GM12878 (cell line): ENCODE results near the gene FBXO39.

Experiments used
- NRF1 ChIP-seq: conservative IDR thresholded peaks from 2 replicates; pipeline ENCODE4 v1.6.1; 2011; ENCODE audit warnings: mild to moderate bottlenecking, low read depth, low read length, improper control_type of control experiment
- POLR2AphosphoS5 ChIP-seq: IDR thresholded peaks from 2 replicates; pipeline ENCODE4 v1.6.1; 2011; ENCODE audit warnings: mild to moderate bottlenecking, low read length, inconsistent platforms
- SPI1 ChIP-seq: IDR thresholded peaks from 2 replicates; pipeline ENCODE4 v1.6.1; 2011; ENCODE audit warnings: low read depth, mild to moderate bottlenecking, low read length, moderate library complexity, borderline replicate concordance; ENCODE audit not compliant: insufficient read depth
- TF ChIP-seq, protein P1 (sequence below): IDR thresholded peaks from 2 replicates; pipeline ENCODE4 v1.6.1; 2012; ENCODE audit warnings: low read depth, low read length, improper control_type of control experiment
- TF ChIP-seq, protein P2 (sequence below): fragments of 150-350 bp; IDR thresholded peaks from 2 replicates; pipeline ENCODE4 v1.6.1; 2016; ENCODE audit warnings: low read depth, low read length

DNA sequence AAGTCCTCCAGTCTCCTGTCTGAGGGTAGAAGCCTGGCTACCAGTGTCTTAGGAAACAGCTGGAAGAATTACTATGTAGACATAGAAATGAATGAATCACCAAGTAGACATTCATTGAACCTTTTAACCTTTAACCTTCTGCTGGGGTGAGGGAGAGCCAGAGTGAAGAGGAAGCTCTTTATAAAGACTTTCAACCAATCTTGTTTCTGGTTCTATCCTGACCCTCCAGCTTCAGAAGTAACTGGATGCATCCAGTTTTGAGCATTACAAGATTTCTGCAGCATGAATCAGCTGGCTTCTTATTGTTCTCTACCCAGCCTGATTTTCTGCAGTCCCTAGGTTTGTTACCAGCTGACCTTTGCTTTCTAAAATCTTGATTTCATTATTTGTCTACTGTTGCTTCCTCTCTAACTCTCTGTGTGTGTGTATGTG, 47.0 kb downstream of the FBXO39 start:
- TF ChIP-seq POLR2AphosphoS5 (no peak), SPI1 (no peak), NRF1 (no peak)
- TF ChIP-seq, protein P1, sequence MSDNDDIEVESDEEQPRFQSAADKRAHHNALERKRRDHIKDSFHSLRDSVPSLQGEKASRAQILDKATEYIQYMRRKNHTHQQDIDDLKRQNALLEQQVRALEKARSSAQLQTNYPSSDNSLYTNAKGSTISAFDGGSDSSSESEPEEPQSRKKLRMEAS, result no peak
- TF ChIP-seq, protein P2, sequence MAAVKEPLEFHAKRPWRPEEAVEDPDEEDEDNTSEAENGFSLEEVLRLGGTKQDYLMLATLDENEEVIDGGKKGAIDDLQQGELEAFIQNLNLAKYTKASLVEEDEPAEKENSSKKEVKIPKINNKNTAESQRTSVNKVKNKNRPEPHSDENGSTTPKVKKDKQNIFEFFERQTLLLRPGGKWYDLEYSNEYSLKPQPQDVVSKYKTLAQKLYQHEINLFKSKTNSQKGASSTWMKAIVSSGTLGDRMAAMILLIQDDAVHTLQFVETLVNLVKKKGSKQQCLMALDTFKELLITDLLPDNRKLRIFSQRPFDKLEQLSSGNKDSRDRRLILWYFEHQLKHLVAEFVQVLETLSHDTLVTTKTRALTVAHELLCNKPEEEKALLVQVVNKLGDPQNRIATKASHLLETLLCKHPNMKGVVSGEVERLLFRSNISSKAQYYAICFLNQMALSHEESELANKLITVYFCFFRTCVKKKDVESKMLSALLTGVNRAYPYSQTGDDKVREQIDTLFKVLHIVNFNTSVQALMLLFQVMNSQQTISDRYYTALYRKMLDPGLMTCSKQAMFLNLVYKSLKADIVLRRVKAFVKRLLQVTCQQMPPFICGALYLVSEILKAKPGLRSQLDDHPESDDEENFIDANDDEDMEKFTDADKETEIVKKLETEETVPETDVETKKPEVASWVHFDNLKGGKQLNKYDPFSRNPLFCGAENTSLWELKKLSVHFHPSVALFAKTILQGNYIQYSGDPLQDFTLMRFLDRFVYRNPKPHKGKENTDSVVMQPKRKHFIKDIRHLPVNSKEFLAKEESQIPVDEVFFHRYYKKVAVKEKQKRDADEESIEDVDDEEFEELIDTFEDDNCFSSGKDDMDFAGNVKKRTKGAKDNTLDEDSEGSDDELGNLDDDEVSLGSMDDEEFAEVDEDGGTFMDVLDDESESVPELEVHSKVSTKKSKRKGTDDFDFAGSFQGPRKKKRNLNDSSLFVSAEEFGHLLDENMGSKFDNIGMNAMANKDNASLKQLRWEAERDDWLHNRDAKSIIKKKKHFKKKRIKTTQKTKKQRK, result no peak
